Measurements from ENCODE around the gene ZDHHC19.
"Not testable (repeated sequence)": the region's sequence is repeated elsewhere in the genome, so short reads cannot be mapped to it uniquely, and the experiment has no call there.

Gene ZDHHC19

DNA sequence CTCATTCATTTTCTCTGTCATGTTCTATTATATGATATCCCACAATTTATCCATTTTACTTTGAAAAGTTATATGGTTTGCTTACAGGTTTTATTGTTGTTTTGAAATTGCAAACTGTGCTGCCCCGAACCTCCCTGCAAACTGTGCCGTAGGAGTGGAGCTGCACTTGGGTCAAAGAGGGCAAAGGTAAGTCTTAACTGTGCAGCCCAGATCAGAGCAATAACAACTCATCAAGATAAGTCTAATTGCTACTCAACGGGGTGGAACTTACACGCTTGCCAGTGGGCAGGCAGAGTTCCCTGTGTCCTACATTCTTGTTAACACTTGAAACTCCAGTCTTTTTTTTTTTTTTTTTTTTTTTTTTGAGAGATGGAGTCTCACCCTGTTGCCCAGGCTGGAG, 33.2 kb downstream of the ZDHHC19 start:
- no peak for DNase-seq (ENCODE audit: low spot score)

DNA sequence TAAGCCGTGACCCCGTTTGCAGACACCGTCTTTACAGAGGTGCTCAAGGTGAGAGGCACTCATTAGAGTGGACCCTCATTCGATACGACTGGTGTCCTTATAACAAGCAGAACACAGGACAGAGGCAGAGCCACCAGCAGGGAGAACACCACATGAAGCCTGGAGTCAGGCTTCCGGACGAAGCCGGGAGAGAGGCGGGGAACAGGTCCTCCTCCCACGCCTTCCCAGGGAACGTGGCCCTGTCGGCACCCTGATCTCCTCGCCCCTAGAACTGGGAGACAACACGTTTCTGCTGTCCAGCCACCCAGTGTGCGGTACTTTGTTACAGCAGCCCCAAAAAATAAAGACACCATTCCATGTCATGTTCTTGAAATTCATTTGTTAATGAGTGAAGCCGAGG, 33.6 kb downstream of the ZDHHC19 start:
- no peak for DNase-seq (ENCODE audit: low spot score)

- no peak for DNase-seq (ENCODE audit: low spot score)
These were observed 35.5 kb downstream of the ZDHHC19 start for GRCh38 chr3:196175722-196176121.

GRCh38 chr3:196175116-196175625, 36.0 kb downstream of the ZDHHC19 start:
- no peak for DNase-seq (ENCODE audit: low spot score)

DNA sequence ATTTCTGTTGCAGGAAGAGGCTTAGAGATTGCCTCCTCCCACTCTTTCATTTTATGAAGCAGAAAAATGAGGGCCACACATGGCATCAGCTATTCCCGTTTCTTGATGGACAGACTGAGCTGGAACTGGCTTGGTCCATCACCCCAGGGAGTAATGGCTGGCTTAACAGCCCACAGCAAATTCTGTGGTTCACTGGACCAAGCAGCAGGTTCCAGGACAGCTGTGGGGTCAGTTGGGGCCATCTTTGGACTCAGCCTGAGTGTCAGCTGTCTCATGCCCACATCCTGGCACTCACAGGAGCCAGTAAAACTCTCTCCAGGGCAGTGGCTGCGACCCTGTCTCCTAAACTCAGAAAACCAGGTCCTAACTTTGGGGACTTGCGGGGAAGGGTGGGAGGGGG, 36.5 kb downstream of the ZDHHC19 start:
- no peak for DNase-seq (ENCODE audit: low spot score)

GRCh38 chr3:196170296-196170695, 40.9 kb downstream of the ZDHHC19 start:
- DNase-seq (ENCODE audit: low spot score): not testable (repeated sequence)

- DNase-seq (ENCODE audit: low spot score): no peak
These were observed 41.4 kb downstream of the ZDHHC19 start for GRCh38 chr3:196169836-196170240.

DNA sequence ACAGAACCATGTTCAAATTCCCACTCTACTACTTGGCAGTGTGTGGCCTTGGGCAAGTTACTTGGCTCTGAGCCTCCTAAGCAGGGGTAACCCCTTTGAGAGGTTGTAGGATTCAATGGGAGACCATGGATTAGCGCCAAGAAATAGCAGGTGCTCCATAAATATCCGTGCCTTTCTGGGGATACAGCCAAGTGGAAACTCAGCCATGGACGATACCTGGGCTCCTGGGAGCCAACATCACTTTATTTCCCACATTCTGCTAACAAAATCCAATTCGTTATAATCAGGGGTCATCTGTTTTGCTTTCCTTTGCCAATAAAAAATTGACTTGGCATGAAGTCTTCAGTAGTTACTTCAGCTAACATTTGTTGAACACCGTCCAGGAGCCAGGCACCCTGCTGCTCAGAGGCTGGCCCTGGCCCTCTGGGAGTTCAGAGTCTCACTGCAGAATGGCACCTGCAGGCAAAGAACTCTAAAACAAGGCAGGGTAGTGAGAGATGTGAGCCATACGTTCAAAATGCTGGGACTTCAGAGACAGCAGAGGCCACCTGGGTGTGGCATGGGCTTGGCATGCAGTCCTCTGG, 42.3 kb downstream of the ZDHHC19 start:
- DNase-seq (ENCODE audit: low spot score): no peak

- DNase-seq (ENCODE audit: low spot score): no peak
These were observed 44.5 kb downstream of the ZDHHC19 start for GRCh38 chr3:196166741-196167140.

- DNase-seq (ENCODE audit: low spot score): no peak
These were observed 45.4 kb downstream of the ZDHHC19 start for GRCh38 chr3:196165850-196166249.

- not testable (repeated sequence) for DNase-seq (ENCODE audit: low spot score)
These were observed 46.1 kb downstream of the ZDHHC19 start for GRCh38 chr3:196165006-196165575.

DNA sequence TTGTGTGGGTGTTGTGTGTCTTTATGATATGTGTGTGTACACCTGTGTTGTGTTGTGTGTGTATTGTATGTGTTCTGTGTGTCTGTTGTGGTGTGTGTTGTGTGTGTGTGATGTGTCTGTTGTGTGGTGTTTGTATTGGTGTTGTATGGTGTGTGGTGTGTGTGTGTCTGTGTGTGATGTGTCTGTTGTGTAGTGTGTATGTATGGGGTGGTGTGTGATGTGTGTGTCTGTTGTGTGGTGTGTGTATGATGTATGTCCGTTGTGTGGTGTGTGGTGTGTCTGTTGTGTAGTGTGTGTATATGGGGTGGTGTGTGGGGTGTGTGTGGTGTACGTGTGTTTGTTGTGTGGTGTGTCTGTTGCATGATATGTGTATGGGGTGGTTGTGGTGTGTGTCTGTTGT, 46.6 kb downstream of the ZDHHC19 start:
- no peak for DNase-seq (ENCODE audit: low spot score)

- DNase-seq (ENCODE audit: low spot score): no peak
These were observed 47.3 kb downstream of the ZDHHC19 start for GRCh38 chr3:196163666-196164493.

- no peak for DNase-seq (ENCODE audit: low spot score)
These were observed 48.0 kb downstream of the ZDHHC19 start for GRCh38 chr3:196163212-196163611.

DNA sequence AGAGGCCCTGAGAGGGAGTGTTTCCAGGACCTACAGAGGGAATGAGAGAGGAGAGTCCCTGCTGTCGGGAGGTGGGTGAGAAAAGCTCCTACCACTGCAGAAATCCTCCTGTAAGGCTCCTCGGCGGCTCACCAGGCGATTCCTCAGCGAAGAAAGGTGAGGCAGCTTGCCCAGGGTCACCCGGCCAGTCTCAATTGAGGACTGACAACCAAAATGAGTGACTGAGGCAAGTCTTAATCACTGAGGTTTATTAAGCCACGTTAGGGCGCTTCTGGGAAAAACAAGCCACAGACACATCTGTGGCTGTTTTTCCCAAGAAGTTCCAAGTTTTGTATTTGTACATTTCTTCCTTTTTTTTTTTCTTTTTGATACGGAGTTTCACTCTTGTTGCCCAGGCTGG, 48.5 kb downstream of the ZDHHC19 start:
- DNase-seq (ENCODE audit: low spot score): no peak

DNA sequence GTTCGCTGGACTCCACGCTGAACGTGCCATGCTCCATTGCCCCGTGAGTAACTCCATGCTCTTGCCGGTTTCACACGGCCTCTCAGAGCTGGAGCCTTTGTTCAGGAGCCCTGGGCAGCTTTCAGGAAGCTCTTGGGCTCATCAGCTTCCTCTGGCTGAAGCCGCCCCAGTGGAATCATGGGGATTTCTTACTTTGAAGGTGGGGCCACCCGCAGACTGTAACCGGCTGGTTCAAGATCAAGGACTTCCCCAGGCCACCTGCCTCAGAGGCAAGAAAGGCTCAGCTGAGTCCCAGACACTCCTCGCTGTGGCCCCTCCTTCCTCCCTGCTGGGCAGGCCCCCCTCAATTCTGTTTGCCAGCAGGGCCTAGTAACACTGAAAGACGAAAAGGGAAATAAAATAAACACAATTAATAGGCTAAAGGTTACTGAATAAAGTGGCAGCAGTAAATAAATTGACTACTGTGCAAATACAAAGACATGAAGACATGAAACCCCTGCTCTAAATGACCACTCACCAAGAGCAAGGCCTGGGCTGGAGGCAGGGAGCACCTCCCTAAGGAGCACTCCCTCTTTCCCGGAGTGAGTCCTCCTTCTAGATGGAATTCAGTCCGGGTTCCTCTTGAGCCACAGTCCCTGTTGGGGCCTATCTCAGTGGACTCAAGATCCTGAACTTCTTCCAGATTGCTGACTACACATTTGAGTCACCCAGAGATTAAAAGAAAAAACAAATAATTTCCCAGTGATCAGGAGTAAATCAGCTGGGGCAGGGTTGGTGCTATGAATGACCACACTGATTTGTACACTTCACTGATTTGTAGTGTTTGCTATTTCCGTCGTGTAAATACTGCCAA, 51.0 kb downstream of the ZDHHC19 start:
- no peak for DNase-seq (ENCODE audit: low spot score)

GRCh38 chr3:196159526-196159925, 51.7 kb downstream of the ZDHHC19 start:
- DNase-seq (ENCODE audit: low spot score): no peak

DNA sequence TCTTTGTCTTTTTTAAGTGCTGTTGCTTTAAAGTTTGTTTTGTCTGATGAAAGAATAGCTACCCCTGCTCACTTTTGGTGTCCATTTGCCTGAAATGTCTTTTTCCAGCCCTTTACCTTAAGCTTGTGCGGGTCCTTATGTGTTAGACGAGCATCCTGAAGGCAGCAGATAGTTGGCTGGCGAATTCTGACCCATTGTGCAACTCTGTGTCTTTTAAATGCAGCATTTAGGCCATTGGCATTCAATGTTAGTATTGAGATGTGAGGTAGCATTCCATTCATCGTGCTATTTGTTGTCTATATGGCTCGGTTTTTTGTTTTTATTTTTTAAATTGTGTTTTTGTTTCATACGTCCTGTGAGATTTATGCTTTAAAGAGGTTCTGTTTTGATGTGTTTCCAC, 55.0 kb downstream of the ZDHHC19 start:
- DNase-seq (ENCODE audit: low spot score): no peak

DNA sequence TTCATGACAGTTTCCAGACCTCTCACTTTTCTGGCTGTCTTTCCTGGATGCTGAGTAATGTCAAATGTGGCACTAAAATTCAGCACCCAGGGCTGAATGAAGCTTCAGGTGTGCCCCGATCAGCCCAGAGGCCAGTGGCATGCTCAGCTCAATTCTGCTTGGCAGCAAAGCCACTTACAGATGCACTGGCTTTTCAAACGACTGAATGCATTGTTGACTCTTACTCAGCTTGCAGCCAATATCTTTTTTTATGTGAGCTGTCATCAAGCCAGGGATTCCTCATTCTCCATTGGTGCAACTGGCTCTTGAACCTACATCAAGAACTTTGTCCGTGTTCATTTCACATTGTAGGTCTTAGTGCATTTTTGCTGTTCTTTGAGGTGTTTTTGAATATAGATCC, 60.7 kb downstream of the ZDHHC19 start:
- no peak for DNase-seq (ENCODE audit: low spot score)

- no peak for DNase-seq (ENCODE audit: low spot score)
These were observed 61.3 kb downstream of the ZDHHC19 start for GRCh38 chr3:196149831-196150301.

DNA sequence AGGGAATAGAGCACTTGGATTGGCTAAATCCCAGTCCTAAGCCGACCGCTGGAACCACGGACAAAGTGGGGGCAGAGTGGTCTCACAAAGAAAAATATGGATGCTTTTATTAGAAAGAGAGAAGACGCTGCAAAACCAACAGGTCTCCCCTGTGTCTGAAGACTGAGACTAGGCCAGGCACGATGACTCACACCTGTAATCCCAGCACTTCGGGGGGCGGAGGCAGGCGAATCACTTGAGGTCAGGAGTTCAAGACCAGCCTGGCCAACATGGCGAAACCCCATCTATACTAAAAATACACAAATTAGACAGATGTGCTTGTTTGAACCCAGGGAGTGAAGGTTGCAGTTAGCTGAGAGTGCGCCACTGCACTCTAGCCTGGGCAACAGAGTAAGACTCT, 61.8 kb downstream of the ZDHHC19 start:
- no peak for DNase-seq (ENCODE audit: low spot score)
